Retinal pigment epithelial cell (primary cell): ENCODE measurements around the gene ACOXL.

Experiments used
- DNase-seq: peaks from one replicate; pipeline ENCODE4 v3.0.0-alpha.2; 2010; ENCODE audit warnings: low read depth
- H3K4me3 ChIP-seq: 2 replicates; pipeline ENCODE4 v1.5.1; 2011; ENCODE audit warnings: mild to moderate bottlenecking, low read length, control low read depth, moderate library complexity
- TF ChIP-seq, protein P1 (sequence below): conservative IDR thresholded peaks from 2 replicates; pipeline ENCODE4 v1.5.1; 2011; ENCODE audit warnings: low read depth, low read length, control low read depth, inconsistent platforms

ACOXL gene

DNA sequence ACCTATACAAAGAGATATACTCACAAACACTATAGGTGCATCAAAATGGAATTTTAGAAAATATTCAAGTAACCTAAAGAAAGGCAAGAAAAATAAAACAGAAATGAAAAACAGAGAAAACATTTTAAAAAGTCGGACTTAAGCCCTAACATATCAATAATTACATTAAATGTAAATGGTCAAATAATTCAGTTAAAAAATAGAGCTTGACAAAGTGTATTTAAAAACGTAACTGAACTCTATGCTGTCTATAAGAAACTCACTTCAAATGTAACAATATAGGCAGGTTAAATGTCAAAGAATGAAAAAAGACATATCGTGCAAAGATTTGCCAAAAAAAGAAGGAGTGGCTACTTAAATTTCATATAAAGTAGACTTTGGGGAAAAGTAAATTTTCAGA, 163.9 kb downstream of the ACOXL start:
- H3K4me3 ChIP-seq: no peak overlapping the region
- TF ChIP-seq, protein P1, sequence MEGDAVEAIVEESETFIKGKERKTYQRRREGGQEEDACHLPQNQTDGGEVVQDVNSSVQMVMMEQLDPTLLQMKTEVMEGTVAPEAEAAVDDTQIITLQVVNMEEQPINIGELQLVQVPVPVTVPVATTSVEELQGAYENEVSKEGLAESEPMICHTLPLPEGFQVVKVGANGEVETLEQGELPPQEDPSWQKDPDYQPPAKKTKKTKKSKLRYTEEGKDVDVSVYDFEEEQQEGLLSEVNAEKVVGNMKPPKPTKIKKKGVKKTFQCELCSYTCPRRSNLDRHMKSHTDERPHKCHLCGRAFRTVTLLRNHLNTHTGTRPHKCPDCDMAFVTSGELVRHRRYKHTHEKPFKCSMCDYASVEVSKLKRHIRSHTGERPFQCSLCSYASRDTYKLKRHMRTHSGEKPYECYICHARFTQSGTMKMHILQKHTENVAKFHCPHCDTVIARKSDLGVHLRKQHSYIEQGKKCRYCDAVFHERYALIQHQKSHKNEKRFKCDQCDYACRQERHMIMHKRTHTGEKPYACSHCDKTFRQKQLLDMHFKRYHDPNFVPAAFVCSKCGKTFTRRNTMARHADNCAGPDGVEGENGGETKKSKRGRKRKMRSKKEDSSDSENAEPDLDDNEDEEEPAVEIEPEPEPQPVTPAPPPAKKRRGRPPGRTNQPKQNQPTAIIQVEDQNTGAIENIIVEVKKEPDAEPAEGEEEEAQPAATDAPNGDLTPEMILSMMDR: no peak
- no peak for DNase-seq

DNA sequence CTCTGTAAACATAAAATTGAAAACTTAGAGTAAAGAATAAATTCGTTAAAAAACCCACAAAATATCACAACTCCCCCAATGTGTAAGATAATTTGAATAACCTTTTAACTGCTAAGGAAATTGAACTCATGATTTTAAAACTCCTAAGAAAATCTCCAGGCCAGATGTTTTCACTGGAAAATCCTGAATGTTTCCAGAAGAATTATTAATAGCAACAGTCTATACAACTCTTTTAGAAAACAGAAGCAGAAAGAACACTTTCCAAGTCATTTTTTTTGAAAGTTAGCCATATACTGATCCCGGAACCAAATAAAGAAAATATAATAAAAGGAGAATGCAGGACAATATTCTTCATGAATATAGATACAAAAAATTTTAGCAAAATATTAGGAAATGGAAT, 165.6 kb downstream of the ACOXL start:
- no peak for DNase-seq
- TF ChIP-seq, protein P1: no peak
- H3K4me3 ChIP-seq: no peak overlapping the region

DNA sequence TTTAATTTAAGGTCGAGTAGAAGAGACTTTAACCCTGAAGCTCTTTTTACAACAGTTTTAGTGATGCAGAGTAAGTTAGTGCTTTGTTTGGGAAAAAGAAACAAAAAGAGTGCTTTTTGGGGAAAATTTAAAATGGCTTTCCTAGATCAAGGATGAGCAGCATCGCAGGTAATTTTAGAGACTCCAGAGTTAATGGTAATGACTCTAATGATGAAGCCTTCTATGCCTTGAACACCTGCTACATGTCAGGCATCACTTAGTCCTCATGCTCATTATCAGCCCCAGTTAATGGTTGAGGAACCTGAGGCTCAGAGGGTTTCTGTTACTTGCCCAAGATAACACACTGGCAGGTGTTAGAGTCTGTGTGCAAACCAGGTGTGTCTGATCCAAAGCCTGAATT, 167.8 kb downstream of the ACOXL start:
- TF ChIP-seq, protein P1: no peak
- H3K4me3 ChIP-seq: no peak overlapping the region
- DNase-seq: no peak

DNA sequence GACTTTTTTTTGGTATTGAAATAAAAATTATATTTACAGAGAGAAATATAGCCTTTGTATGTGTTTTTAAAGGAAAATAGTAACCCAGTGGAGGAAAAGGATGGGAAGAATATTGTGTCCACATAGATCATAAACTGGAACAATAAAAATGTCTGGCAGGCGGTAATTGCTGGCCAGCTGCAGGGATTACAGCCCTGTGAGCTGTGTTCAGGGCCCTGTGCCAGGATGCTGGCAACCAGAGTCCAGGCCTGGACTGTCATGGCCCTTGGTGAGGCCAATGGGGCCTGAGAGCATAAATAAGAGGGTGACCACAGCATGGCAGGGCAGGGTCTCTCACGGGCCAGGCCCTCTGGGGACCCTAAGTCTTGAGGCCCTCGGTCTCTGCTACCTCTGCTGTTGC, 171.2 kb downstream of the ACOXL start:
- H3K4me3 ChIP-seq: no peak overlapping the region
- DNase-seq: no peak
- TF ChIP-seq, protein P1: no peak

DNA sequence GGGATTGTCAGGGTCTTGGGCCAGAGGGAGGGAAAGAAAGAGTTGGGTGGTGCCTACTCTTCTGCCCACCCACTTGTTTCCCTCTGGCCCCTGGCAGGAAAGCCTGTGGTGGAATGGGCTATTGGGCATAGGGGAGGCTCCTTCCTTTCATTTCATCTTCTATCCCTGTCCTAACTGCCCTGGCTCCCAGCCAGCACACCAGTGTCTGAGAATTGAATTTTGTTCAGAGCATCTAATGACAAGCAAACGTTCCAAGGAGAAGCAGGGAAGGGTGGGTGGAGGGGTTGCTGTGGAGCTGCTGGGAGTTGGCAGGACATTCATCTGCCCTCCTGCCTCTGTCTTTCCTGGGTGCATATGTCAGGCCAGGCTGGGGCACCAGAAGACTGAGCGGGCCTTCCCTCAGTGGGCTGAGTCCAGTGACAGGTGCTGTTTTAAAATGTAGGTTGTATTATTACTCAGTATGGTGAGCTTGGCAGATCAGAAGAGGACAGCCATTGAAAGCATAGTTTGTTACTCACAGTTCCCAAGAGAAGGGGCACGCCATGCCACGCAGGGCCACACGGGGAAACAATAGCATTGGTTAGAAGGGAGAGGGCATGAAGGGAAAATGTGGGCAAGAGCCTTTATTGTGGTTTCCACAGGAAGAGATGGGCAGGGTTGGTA, 171.9 kb downstream of the ACOXL start:
- DNase-seq: no peak
- TF ChIP-seq, protein P1: no peak
- H3K4me3 ChIP-seq: no peak overlapping the region

DNA sequence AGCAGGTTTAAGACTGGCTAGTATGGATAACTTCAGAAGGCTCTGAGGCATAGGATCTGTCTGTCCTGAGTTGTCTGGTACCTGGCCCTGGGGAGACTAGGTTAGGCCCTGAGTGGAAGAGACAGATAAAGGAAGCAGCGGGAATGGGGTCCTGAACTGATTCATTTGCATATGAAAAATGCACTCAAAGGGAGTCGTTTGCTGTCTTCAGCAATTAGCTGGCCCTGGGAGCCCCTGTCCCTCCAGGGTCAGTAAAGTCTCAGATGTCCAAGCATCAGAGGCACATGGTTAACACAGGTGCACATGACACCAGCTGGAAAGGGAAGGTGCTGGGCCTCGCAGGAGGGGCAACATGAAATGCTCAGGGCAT, 172.4 kb downstream of the ACOXL start:
- DNase-seq: no peak
- TF ChIP-seq, protein P1: no peak
- no peak overlapping the region for H3K4me3 ChIP-seq

DNA sequence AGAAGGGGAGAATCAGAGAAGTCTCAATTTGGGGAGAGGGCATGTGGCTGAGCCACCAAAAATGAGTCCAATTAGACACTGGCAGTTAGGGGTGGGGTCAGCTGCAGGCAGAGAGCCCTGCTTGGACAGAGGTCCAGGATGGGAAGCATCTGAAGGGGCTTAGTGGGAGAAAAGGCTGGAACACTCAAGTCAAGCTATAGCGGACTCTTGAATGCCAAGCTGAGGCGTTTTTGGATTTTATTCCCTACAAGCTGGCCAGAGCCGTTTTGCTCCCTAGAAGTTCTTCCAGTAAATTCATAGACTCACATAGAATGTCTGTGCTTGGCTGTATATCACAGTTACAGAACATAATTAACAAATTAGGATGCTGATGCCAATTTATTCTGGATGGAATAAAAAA, 172.8 kb downstream of the ACOXL start:
- TF ChIP-seq, protein P1: no peak
- no peak overlapping the region for H3K4me3 ChIP-seq
- no peak for DNase-seq
